ENCODE results near the gene FTCDNL1. TPM values are rescaled to one million over a fixed set of nuclear protein-coding genes. Genes with fewer than 3 reads are reported as not detected.

Gene FTCDNL1
- polyA plus RNA-seq, 1 donor (not counting 4 experiments of a cell fraction or from before 2014, with no cell fraction given) = 0.96 TPM

DNA sequence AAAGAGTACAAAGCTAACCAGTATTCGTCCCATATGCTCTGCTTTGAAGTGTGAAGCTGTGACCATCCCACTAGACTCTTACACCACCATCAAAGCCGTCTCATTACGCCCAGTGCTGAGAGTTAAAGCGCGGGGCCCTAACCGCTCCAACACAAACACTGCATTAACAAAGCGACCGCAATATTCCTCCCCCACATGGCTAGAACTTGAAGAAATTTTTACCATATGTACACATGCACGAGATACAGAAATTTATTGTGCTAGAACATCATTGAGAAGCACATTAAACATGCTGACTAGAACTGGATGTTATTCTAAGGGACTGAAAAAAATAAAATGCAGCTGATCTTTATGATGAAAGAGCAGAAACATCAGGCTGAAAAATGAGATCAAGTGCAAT, 20.5 kb downstream of the FTCDNL1 start:
- dilution Hi-C loops (cut with MboI; ENCODE audit: extremely low pct_ligation_motif_present, low sequenced_read_pairs) = no loop called here
- TF ChIP-seq, protein P1, sequence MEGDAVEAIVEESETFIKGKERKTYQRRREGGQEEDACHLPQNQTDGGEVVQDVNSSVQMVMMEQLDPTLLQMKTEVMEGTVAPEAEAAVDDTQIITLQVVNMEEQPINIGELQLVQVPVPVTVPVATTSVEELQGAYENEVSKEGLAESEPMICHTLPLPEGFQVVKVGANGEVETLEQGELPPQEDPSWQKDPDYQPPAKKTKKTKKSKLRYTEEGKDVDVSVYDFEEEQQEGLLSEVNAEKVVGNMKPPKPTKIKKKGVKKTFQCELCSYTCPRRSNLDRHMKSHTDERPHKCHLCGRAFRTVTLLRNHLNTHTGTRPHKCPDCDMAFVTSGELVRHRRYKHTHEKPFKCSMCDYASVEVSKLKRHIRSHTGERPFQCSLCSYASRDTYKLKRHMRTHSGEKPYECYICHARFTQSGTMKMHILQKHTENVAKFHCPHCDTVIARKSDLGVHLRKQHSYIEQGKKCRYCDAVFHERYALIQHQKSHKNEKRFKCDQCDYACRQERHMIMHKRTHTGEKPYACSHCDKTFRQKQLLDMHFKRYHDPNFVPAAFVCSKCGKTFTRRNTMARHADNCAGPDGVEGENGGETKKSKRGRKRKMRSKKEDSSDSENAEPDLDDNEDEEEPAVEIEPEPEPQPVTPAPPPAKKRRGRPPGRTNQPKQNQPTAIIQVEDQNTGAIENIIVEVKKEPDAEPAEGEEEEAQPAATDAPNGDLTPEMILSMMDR (optimal IDR thresholded peaks at IDR 0.05 in 1 of 3, IDR thresholded peaks at IDR 0.05 in 1 of 3, conservative IDR thresholded peaks at IDR 0.05 in 1 of 3; ENCODE audit: extremely low read depth in 1 of 3, insufficient read depth in 2 of 3, low read length in 3 of 3) = no peak
- no peak for TF ChIP-seq EZH2 (IDR thresholded peaks at IDR 0.05; ENCODE audit: low read length)
- Histone ChIP-seq H3K9me3 (ENCODE audit: control insufficient read depth, low read depth, low read length) (no peaks in the 10 kb centered on the region), H3K4me2 (ENCODE audit: control insufficient read depth, extremely low read depth, insufficient read depth, low read depth, low read length) (no peak overlapping the region), H3K36me3 (ENCODE audit: control insufficient read depth in 2 of 2, extremely low read depth in 1 of 2, insufficient read depth in 2 of 2, low read length in 2 of 2) (no peaks in the 10 kb centered on the region), H3K4me1 (ENCODE audit: control insufficient read depth, extremely low read depth, insufficient read depth, low read length) (no peaks in the 10 kb centered on the region), H3K9me1 (ENCODE audit: control insufficient read depth, extremely low read depth, insufficient read depth, low read length) (no peaks in the 10 kb centered on the region), H4K20me1 (ENCODE audit: control insufficient read depth, extremely low read depth, insufficient read depth, low read length) (no peaks in the 10 kb centered on the region), H3K9ac (ENCODE audit: control insufficient read depth, extremely low read depth, insufficient read depth, low read length) (no peak overlapping the region), H3K27me3 (ENCODE audit: control insufficient read depth, extremely low read depth, insufficient read depth, low read length) (no peaks in the 10 kb centered on the region), H3K79me2 (ENCODE audit: control insufficient read depth, insufficient read depth, low read length) (no peaks in the 10 kb centered on the region), H3K4me3 (ENCODE audit: control insufficient read depth in 2 of 3, extremely low read depth in 1 of 3, insufficient read depth in 2 of 3, low read depth in 1 of 3, low read length in 3 of 3) (no peak overlapping the region), H3K27ac (ENCODE audit: control insufficient read depth, insufficient read depth, low read length) (no peak overlapping the region), H2AFZ (ENCODE audit: control insufficient read depth, low read length) (no peak overlapping the region)
- no peak for DNase-seq (ENCODE audit: low read depth, low spot score)
- FAIRE-seq = no peak

DNA sequence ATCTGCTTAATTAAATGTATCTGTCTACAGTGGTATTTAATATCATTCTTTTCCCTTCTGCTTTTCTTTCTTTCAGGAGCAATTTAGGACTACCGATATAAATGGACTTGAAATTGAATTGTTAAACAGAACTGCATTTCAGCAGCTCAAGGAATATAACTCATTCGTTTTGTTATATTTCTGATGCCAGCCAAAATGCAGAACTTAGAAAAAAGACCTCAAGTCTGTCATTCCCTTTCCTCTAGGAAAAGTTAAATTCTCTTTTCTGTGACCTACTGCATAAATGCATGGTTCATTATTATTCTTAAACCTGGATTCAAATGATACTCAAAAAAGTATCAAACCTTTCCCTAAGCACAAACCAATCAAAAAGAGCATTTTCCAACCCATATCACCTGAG, 21.4 kb downstream of the FTCDNL1 start:
- H3K4me1 ChIP-seq (ENCODE audit: control insufficient read depth, extremely low read depth, insufficient read depth, low read length) = no peaks in the 10 kb centered on the region
- dilution Hi-C loops (cut with MboI; ENCODE audit: extremely low pct_ligation_motif_present, low sequenced_read_pairs) = no loop called here
- H3K4me2 ChIP-seq (ENCODE audit: control insufficient read depth, extremely low read depth, insufficient read depth, low read depth, low read length) = no peak overlapping the region
- TF ChIP-seq, protein P1 (optimal IDR thresholded peaks at IDR 0.05 in 1 of 3, IDR thresholded peaks at IDR 0.05 in 1 of 3, conservative IDR thresholded peaks at IDR 0.05 in 1 of 3; ENCODE audit: extremely low read depth in 1 of 3, insufficient read depth in 2 of 3, low read length in 3 of 3) = no peak
- no peak for TF ChIP-seq EZH2 (IDR thresholded peaks at IDR 0.05; ENCODE audit: low read length)
- H3K9ac ChIP-seq (ENCODE audit: control insufficient read depth, extremely low read depth, insufficient read depth, low read length) = no peak overlapping the region
- DNase-seq (ENCODE audit: low read depth, low spot score) (no peak), FAIRE-seq (no peak)
- no peak overlapping the region for H3K4me3 ChIP-seq (ENCODE audit: control insufficient read depth in 2 of 3, extremely low read depth in 1 of 3, insufficient read depth in 2 of 3, low read depth in 1 of 3, low read length in 3 of 3)
- no peaks in the 10 kb centered on the region for H4K20me1 ChIP-seq (ENCODE audit: control insufficient read depth, extremely low read depth, insufficient read depth, low read length)
- no peaks in the 10 kb centered on the region for H3K9me3 ChIP-seq (ENCODE audit: control insufficient read depth, low read depth, low read length)
- H2AFZ ChIP-seq (ENCODE audit: control insufficient read depth, low read length) = no peak overlapping the region
- no peaks in the 10 kb centered on the region for H3K79me2 ChIP-seq (ENCODE audit: control insufficient read depth, insufficient read depth, low read length)
- H3K9me1 ChIP-seq (ENCODE audit: control insufficient read depth, extremely low read depth, insufficient read depth, low read length) = no peaks in the 10 kb centered on the region
- H3K27me3 ChIP-seq (ENCODE audit: control insufficient read depth, extremely low read depth, insufficient read depth, low read length) = no peaks in the 10 kb centered on the region
- H3K27ac ChIP-seq (ENCODE audit: control insufficient read depth, insufficient read depth, low read length) = no peak overlapping the region
- H3K36me3 ChIP-seq (ENCODE audit: control insufficient read depth in 2 of 2, extremely low read depth in 1 of 2, insufficient read depth in 2 of 2, low read length in 2 of 2) = no peaks in the 10 kb centered on the region
